Osteocyte (in vitro differentiated cells): ENCODE data around the gene ACYP2. TPM values are rescaled to one million over a fixed set of nuclear protein-coding genes. Genes with fewer than 3 reads are reported as not detected.

Experiments
- DNase-seq: peaks from one replicate; pipeline ENCODE4 v3.0.0; 2021; ENCODE audit warnings: mixed read lengths; ENCODE audit not compliant: unreplicated experiment; ENCODE audit errors: extremely low spot score
- H3K27ac Mint-ChIP-seq: one replicate; pipeline ENCODE4 v1.8.0; 2021; ENCODE audit warnings: mild to moderate bottlenecking, mixed read lengths; ENCODE audit not compliant: unreplicated experiment
- H3K27me3 Mint-ChIP-seq: one replicate; pipeline ENCODE4 v1.8.0; 2021; ENCODE audit warnings: mixed read lengths; ENCODE audit not compliant: unreplicated experiment
- H3K36me3 Mint-ChIP-seq: one replicate; pipeline ENCODE4 v1.8.0; 2021; ENCODE audit warnings: mixed read lengths; ENCODE audit not compliant: unreplicated experiment
- H3K4me1 Mint-ChIP-seq: one replicate; pipeline ENCODE4 v1.8.0; 2021; ENCODE audit warnings: mixed read lengths; ENCODE audit not compliant: unreplicated experiment
- H3K4me3 Mint-ChIP-seq: one replicate; pipeline ENCODE4 v1.8.0; 2021; ENCODE audit warnings: mild to moderate bottlenecking, moderate library complexity, mixed read lengths; ENCODE audit not compliant: unreplicated experiment
- H3K9me3 Mint-ChIP-seq: one replicate; pipeline ENCODE4 v1.8.0; 2021; ENCODE audit warnings: mixed read lengths; ENCODE audit not compliant: unreplicated experiment
- CTCF ChIP-seq: fragments of 200-600 bp; sonication (generic); IDR thresholded peaks from 2 replicates; pipeline ENCODE4 v1.5.0; 2021; ENCODE audit warnings: antibody characterized with exemption, mild to moderate bottlenecking, moderate library complexity
- total RNA-seq: library from RNA; stranded (reverse); gene quantifications from 2 replicates; pipeline ENCODE4 v1.2.1, GENCODE V29; 2021

ACYP2 gene
- total RNA-seq, 1 donor from 2014 or later, result 10.4 TPM

DNA sequence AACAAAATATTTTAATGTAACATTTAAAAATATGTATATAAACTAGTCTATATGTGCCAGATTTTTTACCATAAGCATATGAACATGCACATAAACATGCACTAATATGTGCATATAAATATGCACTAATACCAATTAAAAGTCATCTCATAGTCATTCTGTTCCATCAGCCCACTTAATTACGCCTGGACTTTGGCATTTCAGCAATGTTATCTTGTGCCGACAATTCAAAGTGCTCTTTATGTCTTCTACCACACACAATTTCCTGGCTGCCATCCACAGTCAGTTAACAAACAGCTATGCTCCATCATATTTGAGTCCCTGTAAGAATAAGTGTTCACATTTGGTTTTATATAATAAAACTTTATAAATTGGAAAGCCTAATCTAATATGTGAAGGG is 233.2 kb downstream of the ACYP2 start:
- Mint-ChIP-seq H3K4me1 (no peaks in the 10 kb centered on the region), H3K27me3 (peaks cover 52% of the 10 kb centered on the region), H3K36me3 (no peaks in the 10 kb centered on the region), H3K4me3 (no peak overlapping the region), H3K9me3 (no peaks in the 10 kb centered on the region), H3K27ac (no peak overlapping the region)
- DNase-seq, result no peak
- TF ChIP-seq CTCF, result no peak

- H3K36me3 Mint-ChIP-seq, result no peaks in the 10 kb centered on the region
- no peaks in the 10 kb centered on the region for H3K9me3 Mint-ChIP-seq
- no peak for DNase-seq
- no peaks in the 10 kb centered on the region for H3K4me1 Mint-ChIP-seq
- H3K4me3 Mint-ChIP-seq, result no peak overlapping the region
- no peak overlapping the region for H3K27ac Mint-ChIP-seq
- peaks cover 42% of the 10 kb centered on the region for H3K27me3 Mint-ChIP-seq
- no peak for TF ChIP-seq CTCF
Measured at GRCh38 chr2:54350426-54350825, 235.0 kb downstream of the ACYP2 start.

DNA sequence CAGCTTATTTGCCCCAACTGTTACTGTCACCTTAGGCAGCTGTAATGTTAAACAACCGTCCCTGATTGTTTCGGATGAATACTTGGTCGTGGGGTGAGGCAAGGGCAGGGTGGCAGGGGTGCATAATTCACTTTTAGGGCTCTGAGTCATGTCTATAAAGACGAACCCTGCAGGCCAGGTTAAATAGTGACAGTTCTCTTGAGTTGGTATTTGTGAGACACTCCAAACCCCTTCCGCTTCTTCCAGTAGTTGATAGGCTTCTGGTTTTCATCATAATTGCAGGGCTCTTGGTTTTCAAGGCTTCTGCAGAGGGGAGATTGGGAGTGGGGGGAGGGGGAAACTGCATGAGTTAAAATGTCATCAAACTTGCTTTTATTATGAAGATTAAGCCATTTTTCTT is 237.8 kb downstream of the ACYP2 start:
- no peaks in the 10 kb centered on the region for H3K9me3 Mint-ChIP-seq
- no peak for DNase-seq
- H3K27me3 Mint-ChIP-seq, result peaks cover 42% of the 10 kb centered on the region
- no peak overlapping the region for H3K4me3 Mint-ChIP-seq
- no peaks in the 10 kb centered on the region for H3K4me1 Mint-ChIP-seq
- peaks cover 2% of the 10 kb centered on the region for H3K36me3 Mint-ChIP-seq
- no peak overlapping the region for H3K27ac Mint-ChIP-seq
- no peak for TF ChIP-seq CTCF

Other genes starting within 250 kb of the ACYP2 start
- 36.2 and 43.9 TPM in 2 replicates for gene PSME4, start 144.6 kb upstream of the ACYP2 start, total RNA-seq
- gene TSPYL6, start 140.6 kb downstream of the ACYP2 start, total RNA-seq, result not detected in 2 replicates